Measurements from ENCODE around the gene TTYH3. TPM values are rescaled to one million over a fixed set of nuclear protein-coding genes. Genes with fewer than 3 reads are reported as not detected.

The TTYH3 gene
- polyA plus RNA-seq, 1 donor (not counting 4 experiments of a cell fraction or from before 2014, with no cell fraction given) = 8.5 TPM

DNA sequence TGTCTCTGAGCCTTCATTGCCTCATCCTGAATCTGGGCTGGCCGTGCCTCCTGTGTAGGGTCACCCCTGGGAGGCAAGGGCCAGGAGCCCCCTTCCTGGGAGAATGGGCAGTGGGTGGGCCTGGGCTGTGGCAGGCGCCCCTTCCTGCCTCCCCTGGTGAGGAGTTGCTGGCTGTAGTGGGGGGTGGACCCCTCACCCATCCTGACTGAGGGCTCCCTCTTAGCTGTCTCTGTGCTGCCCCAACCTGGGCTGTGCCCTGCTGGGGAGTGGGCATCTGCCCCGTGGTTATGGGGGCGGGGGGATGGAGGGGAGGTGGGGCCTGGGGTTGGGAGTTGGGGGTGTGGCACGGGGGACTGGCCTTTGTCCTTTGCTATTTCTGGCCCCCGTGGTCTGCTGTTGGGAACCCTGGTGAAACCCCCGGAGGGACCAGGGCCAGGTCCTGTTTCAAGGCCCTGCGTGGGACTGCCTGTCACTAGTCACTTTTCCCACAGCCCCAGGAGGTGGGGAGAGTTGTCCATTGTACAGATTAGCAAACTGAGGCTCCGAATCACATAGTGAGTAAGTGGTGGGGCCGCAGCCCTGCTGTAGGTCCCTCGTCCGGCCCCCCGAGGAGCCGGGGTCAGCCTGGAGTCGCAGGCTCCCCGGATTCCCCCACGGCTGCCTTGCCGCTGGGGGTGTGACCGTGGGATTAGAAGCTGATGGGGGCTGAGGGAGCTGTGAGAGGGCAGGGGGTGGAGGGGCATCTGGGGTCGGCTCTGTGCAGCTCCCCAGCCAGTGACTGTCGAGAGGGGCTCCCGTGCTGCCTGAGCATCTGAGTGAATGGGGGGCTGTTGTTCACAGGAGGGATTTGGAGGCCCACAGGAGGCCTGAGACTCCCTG, 2.7 kb downstream of the TTYH3 start:
- Histone ChIP-seq H3K36me3 (ENCODE audit: control insufficient read depth in 2 of 2, extremely low read depth in 1 of 2, insufficient read depth in 2 of 2, low read length in 2 of 2) (peaks cover 2 to 3% of the 10 kb centered on the region in 2 experiments), H3K9me1 (ENCODE audit: control insufficient read depth, extremely low read depth, insufficient read depth, low read length) (peaks cover 5% of the 10 kb centered on the region), H3K4me3 (ENCODE audit: control insufficient read depth in 2 of 3, extremely low read depth in 1 of 3, insufficient read depth in 2 of 3, low read depth in 1 of 3, low read length in 3 of 3) (peak overlapping the region; percentile 84 to 93 (median 91)), H3K27me3 (ENCODE audit: control insufficient read depth, extremely low read depth, insufficient read depth, low read length) (peaks cover 3% of the 10 kb centered on the region), H4K20me1 (ENCODE audit: control insufficient read depth, extremely low read depth, insufficient read depth, low read length) (peaks cover 13% of the 10 kb centered on the region), H3K4me2 (ENCODE audit: control insufficient read depth, extremely low read depth, insufficient read depth, low read depth, low read length) (peak overlapping the region; percentile 93), H3K27ac (ENCODE audit: control insufficient read depth, insufficient read depth, low read length) (peak overlapping the region; percentile 88), H3K79me2 (ENCODE audit: control insufficient read depth, insufficient read depth, low read length) (peaks cover 63% of the 10 kb centered on the region), H3K4me1 (ENCODE audit: control insufficient read depth, extremely low read depth, insufficient read depth, low read length) (peaks cover 22% of the 10 kb centered on the region), H3K9me3 (ENCODE audit: control insufficient read depth, low read depth, low read length) (no peaks in the 10 kb centered on the region), H3K9ac (ENCODE audit: control insufficient read depth, extremely low read depth, insufficient read depth, low read length) (peak overlapping the region; percentile 86), H2AFZ (ENCODE audit: control insufficient read depth, low read length) (no peak overlapping the region)
- dilution Hi-C loops (cut with MboI; ENCODE audit: extremely low pct_ligation_motif_present, low sequenced_read_pairs) = no loop called here
- no peak for FAIRE-seq
- no peak for DNase-seq (ENCODE audit: low read depth, low spot score)
- no peak for TF ChIP-seq EZH2 (IDR thresholded peaks at IDR 0.05; ENCODE audit: low read length)
- TF ChIP-seq, protein P1, sequence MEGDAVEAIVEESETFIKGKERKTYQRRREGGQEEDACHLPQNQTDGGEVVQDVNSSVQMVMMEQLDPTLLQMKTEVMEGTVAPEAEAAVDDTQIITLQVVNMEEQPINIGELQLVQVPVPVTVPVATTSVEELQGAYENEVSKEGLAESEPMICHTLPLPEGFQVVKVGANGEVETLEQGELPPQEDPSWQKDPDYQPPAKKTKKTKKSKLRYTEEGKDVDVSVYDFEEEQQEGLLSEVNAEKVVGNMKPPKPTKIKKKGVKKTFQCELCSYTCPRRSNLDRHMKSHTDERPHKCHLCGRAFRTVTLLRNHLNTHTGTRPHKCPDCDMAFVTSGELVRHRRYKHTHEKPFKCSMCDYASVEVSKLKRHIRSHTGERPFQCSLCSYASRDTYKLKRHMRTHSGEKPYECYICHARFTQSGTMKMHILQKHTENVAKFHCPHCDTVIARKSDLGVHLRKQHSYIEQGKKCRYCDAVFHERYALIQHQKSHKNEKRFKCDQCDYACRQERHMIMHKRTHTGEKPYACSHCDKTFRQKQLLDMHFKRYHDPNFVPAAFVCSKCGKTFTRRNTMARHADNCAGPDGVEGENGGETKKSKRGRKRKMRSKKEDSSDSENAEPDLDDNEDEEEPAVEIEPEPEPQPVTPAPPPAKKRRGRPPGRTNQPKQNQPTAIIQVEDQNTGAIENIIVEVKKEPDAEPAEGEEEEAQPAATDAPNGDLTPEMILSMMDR (optimal IDR thresholded peaks at IDR 0.05 in 1 of 3, IDR thresholded peaks at IDR 0.05 in 1 of 3, conservative IDR thresholded peaks at IDR 0.05 in 1 of 3; ENCODE audit: extremely low read depth in 1 of 3, insufficient read depth in 2 of 3, low read length in 3 of 3) = no peak

DNA sequence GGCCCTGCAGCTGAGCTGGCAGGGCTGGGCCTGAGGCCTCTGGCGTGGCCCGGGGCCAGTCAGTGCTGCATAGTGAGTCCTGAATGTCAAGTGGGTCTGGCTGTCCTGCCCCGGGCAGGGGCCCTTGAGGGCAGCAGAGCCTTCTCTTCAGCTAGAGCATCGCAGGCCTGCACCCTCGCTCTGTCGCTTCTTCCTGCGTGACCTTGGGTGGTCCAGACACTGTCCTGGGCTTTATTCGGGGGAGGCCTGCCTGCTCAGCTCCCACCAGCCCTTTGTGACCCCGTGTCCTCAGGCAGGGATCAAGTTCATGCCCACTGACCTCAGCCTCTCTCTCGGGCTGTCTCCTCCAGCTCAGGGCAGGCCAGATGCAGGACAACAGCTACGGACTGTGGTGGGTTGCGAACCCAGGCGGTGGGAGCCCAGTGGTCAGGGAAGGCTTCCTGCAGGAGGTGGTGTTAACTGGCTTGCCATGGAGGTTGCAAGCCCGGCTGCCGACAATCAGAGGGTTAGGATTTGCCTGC, 3.4 kb downstream of the TTYH3 start:
- Histone ChIP-seq H3K79me2 (ENCODE audit: control insufficient read depth, insufficient read depth, low read length) (peaks cover 69% of the 10 kb centered on the region), H3K27ac (ENCODE audit: control insufficient read depth, insufficient read depth, low read length) (no peak overlapping the region), H4K20me1 (ENCODE audit: control insufficient read depth, extremely low read depth, insufficient read depth, low read length) (peaks cover 13% of the 10 kb centered on the region), H3K9me1 (ENCODE audit: control insufficient read depth, extremely low read depth, insufficient read depth, low read length) (peaks cover 5% of the 10 kb centered on the region), H3K4me1 (ENCODE audit: control insufficient read depth, extremely low read depth, insufficient read depth, low read length) (peaks cover 17% of the 10 kb centered on the region), H3K9me3 (ENCODE audit: control insufficient read depth, low read depth, low read length) (no peaks in the 10 kb centered on the region), H3K4me2 (ENCODE audit: control insufficient read depth, extremely low read depth, insufficient read depth, low read depth, low read length) (no peak overlapping the region), H3K36me3 (ENCODE audit: control insufficient read depth in 2 of 2, extremely low read depth in 1 of 2, insufficient read depth in 2 of 2, low read length in 2 of 2) (peaks cover 2 to 3% of the 10 kb centered on the region in 2 experiments), H3K9ac (ENCODE audit: control insufficient read depth, extremely low read depth, insufficient read depth, low read length) (no peak overlapping the region), H3K4me3 (ENCODE audit: control insufficient read depth in 2 of 3, extremely low read depth in 1 of 3, insufficient read depth in 2 of 3, low read depth in 1 of 3, low read length in 3 of 3) (no peak overlapping the region), H2AFZ (ENCODE audit: control insufficient read depth, low read length) (no peak overlapping the region), H3K27me3 (ENCODE audit: control insufficient read depth, extremely low read depth, insufficient read depth, low read length) (no peaks in the 10 kb centered on the region)
- FAIRE-seq (no peak), DNase-seq (ENCODE audit: low read depth, low spot score) (no peak)
- TF ChIP-seq, protein P1 (optimal IDR thresholded peaks at IDR 0.05 in 1 of 3, IDR thresholded peaks at IDR 0.05 in 1 of 3, conservative IDR thresholded peaks at IDR 0.05 in 1 of 3; ENCODE audit: extremely low read depth in 1 of 3, insufficient read depth in 2 of 3, low read length in 3 of 3) = no peak
- no peak for TF ChIP-seq EZH2 (IDR thresholded peaks at IDR 0.05; ENCODE audit: low read length)
- dilution Hi-C loops (cut with MboI; ENCODE audit: extremely low pct_ligation_motif_present, low sequenced_read_pairs) = no loop called here
